Measurements from ENCODE around the gene JAML. TPM values are rescaled to one million over a fixed set of nuclear protein-coding genes. Genes with fewer than 3 reads are reported as not detected.
A peak's percentile ranks its signal among the peaks of the same experiment; 100 is the strongest.

JAML gene
- total and polyA plus RNA-seq, 9 of the 15 experiments (the other 6 are each of a cell fraction or from before 2014, with no cell fraction given) = 0.05 to 0.32 (median 0.22) TPM; not detected in 4

DNA sequence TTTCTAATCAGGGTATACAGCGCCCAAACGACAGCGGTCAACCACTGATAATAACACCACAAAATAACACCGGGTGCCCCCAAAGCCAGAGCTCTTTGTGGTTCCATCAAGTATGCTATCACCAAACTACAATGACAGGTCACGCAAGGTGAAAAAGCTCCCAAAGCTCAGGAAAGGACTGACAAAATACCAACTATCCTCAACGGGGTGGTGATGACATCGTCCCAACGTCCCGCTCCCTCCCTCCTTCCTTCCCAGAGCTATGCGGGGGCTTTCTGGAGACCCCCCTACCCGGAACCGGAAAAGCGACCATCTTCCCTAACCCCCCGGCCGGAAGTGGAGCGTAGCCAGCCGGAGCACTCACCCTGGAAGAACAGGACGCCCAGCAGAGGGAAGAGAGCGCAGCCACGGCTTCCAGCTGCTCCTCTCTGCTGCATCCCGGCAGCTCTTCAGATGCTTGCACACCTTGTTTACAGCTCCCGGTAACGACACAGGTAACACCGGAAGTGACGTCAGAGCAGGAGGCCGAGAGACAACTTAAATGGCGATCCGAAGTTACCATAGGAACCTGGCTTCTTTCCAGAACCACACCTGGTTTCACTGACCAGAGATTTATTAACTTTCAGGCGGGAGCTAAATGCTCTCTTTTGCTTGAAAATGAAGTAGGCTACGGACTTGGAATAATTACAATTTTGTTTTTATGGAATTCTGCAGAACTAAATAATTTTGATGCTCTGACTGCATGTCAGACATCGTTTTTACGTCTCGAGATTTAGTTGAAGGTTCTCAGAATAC lies 27.2 kb upstream of the JAML start, which contains the start of gene MPZL3 (continued):
- TF ChIP-seq, protein P1, sequence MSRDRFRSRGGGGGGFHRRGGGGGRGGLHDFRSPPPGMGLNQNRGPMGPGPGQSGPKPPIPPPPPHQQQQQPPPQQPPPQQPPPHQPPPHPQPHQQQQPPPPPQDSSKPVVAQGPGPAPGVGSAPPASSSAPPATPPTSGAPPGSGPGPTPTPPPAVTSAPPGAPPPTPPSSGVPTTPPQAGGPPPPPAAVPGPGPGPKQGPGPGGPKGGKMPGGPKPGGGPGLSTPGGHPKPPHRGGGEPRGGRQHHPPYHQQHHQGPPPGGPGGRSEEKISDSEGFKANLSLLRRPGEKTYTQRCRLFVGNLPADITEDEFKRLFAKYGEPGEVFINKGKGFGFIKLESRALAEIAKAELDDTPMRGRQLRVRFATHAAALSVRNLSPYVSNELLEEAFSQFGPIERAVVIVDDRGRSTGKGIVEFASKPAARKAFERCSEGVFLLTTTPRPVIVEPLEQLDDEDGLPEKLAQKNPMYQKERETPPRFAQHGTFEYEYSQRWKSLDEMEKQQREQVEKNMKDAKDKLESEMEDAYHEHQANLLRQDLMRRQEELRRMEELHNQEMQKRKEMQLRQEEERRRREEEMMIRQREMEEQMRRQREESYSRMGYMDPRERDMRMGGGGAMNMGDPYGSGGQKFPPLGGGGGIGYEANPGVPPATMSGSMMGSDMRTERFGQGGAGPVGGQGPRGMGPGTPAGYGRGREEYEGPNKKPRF (IDR thresholded peaks at IDR 0.05; ENCODE audit: low read depth, low read length) = no peak
- peak; percentile 74; the same call in 1 of the 2 replicates for TF ChIP-seq ZNF644 (tag; IDR thresholded peaks at IDR 0.05; ENCODE audit: low read depth)
- TF ChIP-seq CREBBP (IDR thresholded peaks at IDR 0.05; ENCODE audit: low read depth, low read length) = no peak
- TF ChIP-seq ARID2 (IDR thresholded peaks at IDR 0.05) = no peak
- TF ChIP-seq PHF20 (IDR thresholded peaks at IDR 0.05; ENCODE audit: partially characterized antibody) = peak; percentile 85
- peak; percentile 63; the same call in 1 of the 2 replicates for TF ChIP-seq CBX1 (IDR thresholded peaks at IDR 0.05; ENCODE audit: low read depth)
- TF ChIP-seq, protein P2, sequence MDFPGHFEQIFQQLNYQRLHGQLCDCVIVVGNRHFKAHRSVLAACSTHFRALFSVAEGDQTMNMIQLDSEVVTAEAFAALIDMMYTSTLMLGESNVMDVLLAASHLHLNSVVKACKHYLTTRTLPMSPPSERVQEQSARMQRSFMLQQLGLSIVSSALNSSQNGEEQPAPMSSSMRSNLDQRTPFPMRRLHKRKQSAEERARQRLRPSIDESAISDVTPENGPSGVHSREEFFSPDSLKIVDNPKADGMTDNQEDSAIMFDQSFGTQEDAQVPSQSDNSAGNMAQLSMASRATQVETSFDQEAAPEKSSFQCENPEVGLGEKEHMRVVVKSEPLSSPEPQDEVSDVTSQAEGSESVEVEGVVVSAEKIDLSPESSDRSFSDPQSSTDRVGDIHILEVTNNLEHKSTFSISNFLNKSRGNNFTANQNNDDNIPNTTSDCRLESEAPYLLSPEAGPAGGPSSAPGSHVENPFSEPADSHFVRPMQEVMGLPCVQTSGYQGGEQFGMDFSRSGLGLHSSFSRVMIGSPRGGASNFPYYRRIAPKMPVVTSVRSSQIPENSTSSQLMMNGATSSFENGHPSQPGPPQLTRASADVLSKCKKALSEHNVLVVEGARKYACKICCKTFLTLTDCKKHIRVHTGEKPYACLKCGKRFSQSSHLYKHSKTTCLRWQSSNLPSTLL (IDR thresholded peaks at IDR 0.05) = no peak
- no peak; the same call in 1 of the 2 replicates for TF ChIP-seq EGR1 (conservative IDR thresholded peaks at IDR 0.05)
- TF ChIP-seq HCFC1 (IDR thresholded peaks at IDR 0.05; ENCODE audit: low read depth, low read length) = peak; percentile 19; the same call in 1 of the 2 replicates
- TF ChIP-seq DMBX1 (CRISPR knock-in tag; IDR thresholded peaks at IDR 0.05; ENCODE audit: borderline replicate concordance) = peak; percentile 77; the same call in 1 of the 2 replicates
- TF ChIP-seq, protein P3, sequence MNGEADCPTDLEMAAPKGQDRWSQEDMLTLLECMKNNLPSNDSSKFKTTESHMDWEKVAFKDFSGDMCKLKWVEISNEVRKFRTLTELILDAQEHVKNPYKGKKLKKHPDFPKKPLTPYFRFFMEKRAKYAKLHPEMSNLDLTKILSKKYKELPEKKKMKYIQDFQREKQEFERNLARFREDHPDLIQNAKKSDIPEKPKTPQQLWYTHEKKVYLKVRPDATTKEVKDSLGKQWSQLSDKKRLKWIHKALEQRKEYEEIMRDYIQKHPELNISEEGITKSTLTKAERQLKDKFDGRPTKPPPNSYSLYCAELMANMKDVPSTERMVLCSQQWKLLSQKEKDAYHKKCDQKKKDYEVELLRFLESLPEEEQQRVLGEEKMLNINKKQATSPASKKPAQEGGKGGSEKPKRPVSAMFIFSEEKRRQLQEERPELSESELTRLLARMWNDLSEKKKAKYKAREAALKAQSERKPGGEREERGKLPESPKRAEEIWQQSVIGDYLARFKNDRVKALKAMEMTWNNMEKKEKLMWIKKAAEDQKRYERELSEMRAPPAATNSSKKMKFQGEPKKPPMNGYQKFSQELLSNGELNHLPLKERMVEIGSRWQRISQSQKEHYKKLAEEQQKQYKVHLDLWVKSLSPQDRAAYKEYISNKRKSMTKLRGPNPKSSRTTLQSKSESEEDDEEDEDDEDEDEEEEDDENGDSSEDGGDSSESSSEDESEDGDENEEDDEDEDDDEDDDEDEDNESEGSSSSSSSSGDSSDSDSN (IDR thresholded peaks at IDR 0.05; ENCODE audit: borderline replicate concordance in 1 of 2, low read depth in 2 of 2, low read length in 2 of 2) = no peak
- TF ChIP-seq, protein P4, sequence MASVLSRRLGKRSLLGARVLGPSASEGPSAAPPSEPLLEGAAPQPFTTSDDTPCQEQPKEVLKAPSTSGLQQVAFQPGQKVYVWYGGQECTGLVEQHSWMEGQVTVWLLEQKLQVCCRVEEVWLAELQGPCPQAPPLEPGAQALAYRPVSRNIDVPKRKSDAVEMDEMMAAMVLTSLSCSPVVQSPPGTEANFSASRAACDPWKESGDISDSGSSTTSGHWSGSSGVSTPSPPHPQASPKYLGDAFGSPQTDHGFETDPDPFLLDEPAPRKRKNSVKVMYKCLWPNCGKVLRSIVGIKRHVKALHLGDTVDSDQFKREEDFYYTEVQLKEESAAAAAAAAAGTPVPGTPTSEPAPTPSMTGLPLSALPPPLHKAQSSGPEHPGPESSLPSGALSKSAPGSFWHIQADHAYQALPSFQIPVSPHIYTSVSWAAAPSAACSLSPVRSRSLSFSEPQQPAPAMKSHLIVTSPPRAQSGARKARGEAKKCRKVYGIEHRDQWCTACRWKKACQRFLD (CRISPR knock-in tag; IDR thresholded peaks at IDR 0.05) = peak; percentile 90; the same call in 1 of the 2 replicates
- TF ChIP-seq, protein P5, sequence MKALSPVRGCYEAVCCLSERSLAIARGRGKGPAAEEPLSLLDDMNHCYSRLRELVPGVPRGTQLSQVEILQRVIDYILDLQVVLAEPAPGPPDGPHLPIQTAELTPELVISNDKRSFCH (CRISPR knock-in tag; IDR thresholded peaks at IDR 0.05) = no peak
- TF ChIP-seq, protein P5 (tag; IDR thresholded peaks at IDR 0.05) = peak; percentile 60
- no peak for TF ChIP-seq EWSR1 (IDR thresholded peaks at IDR 0.05; ENCODE audit: borderline replicate concordance, low read depth, partially characterized antibody)
- peak; percentile 89 for TF ChIP-seq NR2C1 (IDR thresholded peaks at IDR 0.05)
- peak; percentile 93 for TF ChIP-seq NR2C1 (tag; IDR thresholded peaks at IDR 0.05)
